GM23338 (cell line): Measurements from ENCODE around the gene EPS8L1.

Experiments
- CREB1 ChIP-seq: fragments of 250-450 bp; sonication (Bioruptor Pico); IDR thresholded peaks from 2 replicates; pipeline ENCODE4 v1.5.0; 2020; ENCODE audit warnings: low read depth, mild to moderate bottlenecking, moderate library complexity
- CTCF ChIP-seq, 2 experiments: fragments of 200-600 bp in 1 of 2; sonication (generic) in 1 of 2; conservative IDR thresholded peaks; 2 replicates each; pipeline versions ENCODE4 v1.5.1 to v1.6.1; 2016 to 2017; ENCODE audit warnings: antibody characterized with exemption in 2 of 2, low read depth in 2 of 2, mild to moderate bottlenecking in 2 of 2, moderate library complexity in 1 of 2
- ETS1 ChIP-seq: IDR thresholded peaks from 2 replicates; pipeline ENCODE4 v1.6.1; 2016; ENCODE audit warnings: antibody characterized with exemption
- EZH2 ChIP-seq: fragments of 200-600 bp; sonication (generic); IDR thresholded peaks from one replicate; pipeline ENCODE4 v1.8.0; 2017; ENCODE audit warnings: antibody characterized with exemption, mild to moderate bottlenecking, low read depth; ENCODE audit not compliant: unreplicated experiment
- EZH2phosphoT487 ChIP-seq: fragments of 200-600 bp; sonication (generic); IDR thresholded peaks from one replicate; pipeline ENCODE4 v1.8.1; 2018; ENCODE audit warnings: antibody characterized with exemption; ENCODE audit not compliant: unreplicated experiment
- JUNB ChIP-seq: IDR thresholded peaks from one replicate; pipeline ENCODE4 v1.6.1; 2016; ENCODE audit warnings: antibody characterized with exemption; ENCODE audit not compliant: unreplicated experiment
- NANOG ChIP-seq: IDR thresholded peaks from 2 replicates; pipeline ENCODE4 v1.6.1; 2016; ENCODE audit warnings: antibody characterized with exemption, borderline replicate concordance
- POLR2AphosphoS5 ChIP-seq: IDR thresholded peaks from 2 replicates; pipeline ENCODE4 v1.6.1; 2016; ENCODE audit warnings: antibody characterized with exemption, low read depth
- REST ChIP-seq: IDR thresholded peaks from one replicate; pipeline ENCODE4 v1.6.1; 2018; ENCODE audit warnings: antibody characterized with exemption; ENCODE audit not compliant: unreplicated experiment
- STAT1 ChIP-seq: IDR thresholded peaks from one replicate; pipeline ENCODE4 v1.6.1; 2016; ENCODE audit warnings: antibody characterized with exemption; ENCODE audit not compliant: unreplicated experiment
- ZNF114 ChIP-seq: fragments of 250-450 bp; sonication (Bioruptor Pico); IDR thresholded peaks from 2 replicates; pipeline ENCODE4 v1.5.0; 2020; ENCODE audit warnings: mild to moderate bottlenecking, moderate library complexity
- ZNF462 ChIP-seq: fragments of 250-450 bp; sonication (Bioruptor Pico); IDR thresholded peaks from 2 replicates; pipeline ENCODE4 v1.5.0; 2020; ENCODE audit warnings: mild to moderate bottlenecking, moderate library complexity

GRCh38 chr19:55101261-55101660 is 25.6 kb downstream of the EPS8L1 start:
- TF ChIP-seq ZNF114 (no peak), POLR2AphosphoS5 (no peak), CTCF (conservative IDR thresholded peaks at IDR 0.05; ENCODE audit: low read depth in 2 of 2) (no peak), EZH2 (no peak), EZH2phosphoT487 (no peak), JUNB (no peak), REST (no peak), NANOG (no peak), STAT1 (no peak), ETS1 (no peak), ZNF462 (CRISPR knock-in tag) (no peak), CREB1 (CRISPR knock-in tag) (no peak)
